AG10803 (cell line): ENCODE results near the gene ZFAND6.
"Not testable (repeated sequence)": the region's sequence is repeated elsewhere in the genome, so short reads cannot be mapped to it uniquely, and the experiment has no call there.

Source experiments
- DNase-seq: peaks from one replicate; pipeline ENCODE4 v3.0.0; 2010; ENCODE audit warnings: low read depth
- H3K4me3 ChIP-seq: 2 replicates; pipeline ENCODE4 v1.5.1; 2011; ENCODE audit warnings: mild to moderate bottlenecking, low read length, control low read depth
- TF ChIP-seq, protein P1 (sequence below): conservative IDR thresholded peaks from 2 replicates; pipeline ENCODE4 v1.5.1; 2011; ENCODE audit warnings: mild to moderate bottlenecking, low read length, control low read depth, inconsistent platforms

The ZFAND6 gene

GRCh38 chr15:80155001-80155377 is 95.5 kb downstream of the ZFAND6 start:
- TF ChIP-seq, protein P1, sequence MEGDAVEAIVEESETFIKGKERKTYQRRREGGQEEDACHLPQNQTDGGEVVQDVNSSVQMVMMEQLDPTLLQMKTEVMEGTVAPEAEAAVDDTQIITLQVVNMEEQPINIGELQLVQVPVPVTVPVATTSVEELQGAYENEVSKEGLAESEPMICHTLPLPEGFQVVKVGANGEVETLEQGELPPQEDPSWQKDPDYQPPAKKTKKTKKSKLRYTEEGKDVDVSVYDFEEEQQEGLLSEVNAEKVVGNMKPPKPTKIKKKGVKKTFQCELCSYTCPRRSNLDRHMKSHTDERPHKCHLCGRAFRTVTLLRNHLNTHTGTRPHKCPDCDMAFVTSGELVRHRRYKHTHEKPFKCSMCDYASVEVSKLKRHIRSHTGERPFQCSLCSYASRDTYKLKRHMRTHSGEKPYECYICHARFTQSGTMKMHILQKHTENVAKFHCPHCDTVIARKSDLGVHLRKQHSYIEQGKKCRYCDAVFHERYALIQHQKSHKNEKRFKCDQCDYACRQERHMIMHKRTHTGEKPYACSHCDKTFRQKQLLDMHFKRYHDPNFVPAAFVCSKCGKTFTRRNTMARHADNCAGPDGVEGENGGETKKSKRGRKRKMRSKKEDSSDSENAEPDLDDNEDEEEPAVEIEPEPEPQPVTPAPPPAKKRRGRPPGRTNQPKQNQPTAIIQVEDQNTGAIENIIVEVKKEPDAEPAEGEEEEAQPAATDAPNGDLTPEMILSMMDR = no peak
- H3K4me3 ChIP-seq = no peak overlapping the region
- no peak for DNase-seq

DNA sequence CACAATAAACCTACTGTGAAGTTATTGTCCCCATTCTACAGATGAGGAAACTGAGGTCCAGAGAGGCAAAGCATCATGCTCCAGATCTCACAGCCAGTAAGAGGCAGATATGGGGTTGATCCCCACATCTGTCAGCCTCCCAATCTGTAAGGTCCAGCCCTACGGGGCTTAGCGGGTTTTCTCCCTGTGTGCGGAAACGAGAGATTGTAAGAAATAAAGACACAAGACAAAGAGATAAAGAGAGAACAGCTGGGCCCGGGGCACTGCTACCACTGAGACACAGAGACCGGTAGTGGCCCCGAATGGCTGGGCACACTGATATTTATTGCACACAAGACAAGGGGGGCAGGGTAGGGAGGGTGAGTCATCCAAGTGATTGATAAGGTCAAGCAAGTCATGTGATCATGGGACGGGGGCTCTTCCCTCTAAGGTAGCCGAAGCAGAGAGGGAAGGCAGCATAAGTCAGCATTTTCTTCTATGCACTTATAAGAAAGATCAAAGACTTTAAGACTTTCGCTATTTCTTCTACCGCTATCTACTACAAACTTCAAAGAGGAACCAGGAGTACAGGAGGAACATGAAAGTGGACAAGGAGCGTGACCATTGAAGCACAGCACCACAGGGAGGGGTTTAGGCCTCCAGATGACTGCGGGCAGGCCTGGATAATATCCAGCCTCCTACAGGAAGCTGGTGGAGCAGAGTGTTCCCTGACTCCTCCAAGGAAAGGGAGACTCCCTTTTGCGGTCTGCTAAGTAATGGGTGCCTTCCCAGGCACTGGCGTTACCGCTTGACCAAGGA is 96.1 kb downstream of the ZFAND6 start:
- not testable (repeated sequence) for H3K4me3 ChIP-seq
- DNase-seq = peak; percentile 29

- DNase-seq = no peak
- H3K4me3 ChIP-seq = no peak overlapping the region
- TF ChIP-seq, protein P1 = no peak
Measured at GRCh38 chr15:80156176-80156720, 96.8 kb downstream of the ZFAND6 start.

- TF ChIP-seq, protein P1 = no peak
- no peak for DNase-seq
- H3K4me3 ChIP-seq = no peak overlapping the region
Measured at GRCh38 chr15:80157215-80157614, 97.7 kb downstream of the ZFAND6 start.

- no peak overlapping the region for H3K4me3 ChIP-seq
- no peak for DNase-seq
- TF ChIP-seq, protein P1 = no peak
Measured at GRCh38 chr15:80159301-80159700, 99.8 kb downstream of the ZFAND6 start.

DNA sequence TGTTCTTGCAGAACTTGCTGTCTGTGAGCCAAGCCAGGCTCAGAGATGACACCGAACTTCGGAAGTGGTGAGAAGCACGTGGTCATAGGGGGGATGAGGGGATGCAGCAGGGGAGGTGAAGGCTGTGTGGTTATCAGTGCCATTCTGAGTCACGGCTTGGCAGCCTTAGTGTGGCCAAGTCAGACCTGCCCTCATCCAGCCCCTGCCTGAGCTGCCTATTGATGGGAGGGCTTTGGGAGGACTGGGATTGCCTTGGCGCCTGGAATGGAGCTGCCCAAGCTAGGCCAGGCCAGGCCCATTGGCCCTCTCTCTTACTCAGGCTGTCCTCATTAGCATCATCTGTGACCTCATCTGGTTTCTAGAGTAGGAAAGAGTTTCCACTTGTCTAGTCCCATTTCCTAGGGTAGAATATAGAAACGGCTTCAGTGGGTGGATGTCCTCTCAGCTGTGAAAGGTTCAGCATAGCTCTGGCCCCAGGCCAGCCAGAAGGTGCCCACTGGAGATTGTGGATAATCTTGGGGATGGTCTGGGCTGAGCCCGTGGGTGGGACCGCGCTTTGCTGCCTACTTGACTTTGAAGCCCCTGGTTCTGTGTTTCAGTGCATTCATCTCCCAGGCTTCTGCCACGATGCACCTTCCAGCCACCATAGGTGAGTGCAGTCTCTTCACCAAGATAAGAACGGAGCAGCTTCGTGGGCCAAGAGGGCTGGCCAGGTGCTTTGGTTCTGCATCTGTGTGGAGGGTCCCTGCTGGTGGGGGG is 100.5 kb downstream of the ZFAND6 start:
- TF ChIP-seq, protein P1 = no peak
- no peak overlapping the region for H3K4me3 ChIP-seq

GRCh38 chr15:80160570-80161156 is 101.2 kb downstream of the ZFAND6 start:
- TF ChIP-seq, protein P1 = no peak
- DNase-seq = peak; percentile 92

More for the DNA sequence above, 100.5 kb downstream of the ZFAND6 start:
- DNase-seq = no peak

More at GRCh38 chr15:80160570-80161156, 101.2 kb downstream of the ZFAND6 start:
- H3K4me3 ChIP-seq = no peak overlapping the region
